Choroid plexus epithelial cell (primary cell): ENCODE measurements around the gene PBX1.

Source experiments
- DNase-seq: peaks from one replicate; pipeline ENCODE4 v3.0.0-alpha.2; 2010; ENCODE audit warnings: low read depth
- H3K4me3 ChIP-seq: 2 replicates; pipeline ENCODE4 v1.5.1; 2011; ENCODE audit warnings: low read depth, mild to moderate bottlenecking, control low read depth, low read length, moderate library complexity
- TF ChIP-seq, protein P1 (sequence below): conservative IDR thresholded peaks from 2 replicates; pipeline ENCODE4 v1.5.1; 2011; ENCODE audit warnings: low read depth, mild to moderate bottlenecking, control low read depth, inconsistent platforms, low read length, moderate library complexity

PBX1 gene

DNA sequence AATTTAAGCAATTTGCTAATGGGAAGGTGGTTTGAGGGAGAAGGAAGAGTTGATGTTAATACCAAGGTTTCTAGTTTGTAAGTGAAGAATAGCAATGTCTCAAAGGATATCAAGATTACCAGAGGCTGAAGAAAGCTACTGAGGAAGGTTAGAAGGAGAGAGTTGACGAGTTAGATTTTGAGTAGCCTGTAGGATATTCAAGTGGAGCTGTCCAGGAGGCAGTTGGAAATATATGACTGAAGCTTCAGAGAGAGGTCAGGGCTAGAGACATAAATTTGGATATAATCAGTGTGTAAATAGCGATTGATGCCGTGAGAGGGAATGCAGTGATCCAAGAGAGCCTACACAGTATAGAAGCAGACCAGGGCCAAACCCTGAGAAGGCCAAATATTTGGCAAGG is 48.4 kb downstream of the PBX1 start:
- TF ChIP-seq, protein P1, sequence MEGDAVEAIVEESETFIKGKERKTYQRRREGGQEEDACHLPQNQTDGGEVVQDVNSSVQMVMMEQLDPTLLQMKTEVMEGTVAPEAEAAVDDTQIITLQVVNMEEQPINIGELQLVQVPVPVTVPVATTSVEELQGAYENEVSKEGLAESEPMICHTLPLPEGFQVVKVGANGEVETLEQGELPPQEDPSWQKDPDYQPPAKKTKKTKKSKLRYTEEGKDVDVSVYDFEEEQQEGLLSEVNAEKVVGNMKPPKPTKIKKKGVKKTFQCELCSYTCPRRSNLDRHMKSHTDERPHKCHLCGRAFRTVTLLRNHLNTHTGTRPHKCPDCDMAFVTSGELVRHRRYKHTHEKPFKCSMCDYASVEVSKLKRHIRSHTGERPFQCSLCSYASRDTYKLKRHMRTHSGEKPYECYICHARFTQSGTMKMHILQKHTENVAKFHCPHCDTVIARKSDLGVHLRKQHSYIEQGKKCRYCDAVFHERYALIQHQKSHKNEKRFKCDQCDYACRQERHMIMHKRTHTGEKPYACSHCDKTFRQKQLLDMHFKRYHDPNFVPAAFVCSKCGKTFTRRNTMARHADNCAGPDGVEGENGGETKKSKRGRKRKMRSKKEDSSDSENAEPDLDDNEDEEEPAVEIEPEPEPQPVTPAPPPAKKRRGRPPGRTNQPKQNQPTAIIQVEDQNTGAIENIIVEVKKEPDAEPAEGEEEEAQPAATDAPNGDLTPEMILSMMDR: no peak
- DNase-seq: no peak
- no peak overlapping the region for H3K4me3 ChIP-seq

DNA sequence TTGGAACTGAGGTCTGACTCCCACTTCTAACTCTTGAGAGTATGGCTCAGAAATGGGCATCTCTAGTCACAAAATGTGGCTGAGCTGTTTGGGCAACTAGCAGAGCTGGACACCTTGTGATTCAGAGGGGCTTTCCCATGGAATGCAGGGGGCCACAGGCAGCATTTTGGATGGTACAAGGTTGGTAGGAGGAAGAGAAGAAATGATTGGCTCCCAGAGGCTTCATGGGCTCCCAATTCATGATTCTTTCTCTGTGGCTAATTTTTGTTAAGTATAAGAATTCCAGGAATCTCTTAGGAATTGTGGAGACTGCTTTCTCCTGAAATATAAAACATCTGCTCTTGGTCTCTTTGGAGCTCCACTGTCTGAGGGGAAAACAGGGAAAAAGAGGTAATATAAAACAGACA is 49.7 kb downstream of the PBX1 start:
- TF ChIP-seq, protein P1: no peak
- DNase-seq: no peak
- H3K4me3 ChIP-seq: no peak overlapping the region

DNA sequence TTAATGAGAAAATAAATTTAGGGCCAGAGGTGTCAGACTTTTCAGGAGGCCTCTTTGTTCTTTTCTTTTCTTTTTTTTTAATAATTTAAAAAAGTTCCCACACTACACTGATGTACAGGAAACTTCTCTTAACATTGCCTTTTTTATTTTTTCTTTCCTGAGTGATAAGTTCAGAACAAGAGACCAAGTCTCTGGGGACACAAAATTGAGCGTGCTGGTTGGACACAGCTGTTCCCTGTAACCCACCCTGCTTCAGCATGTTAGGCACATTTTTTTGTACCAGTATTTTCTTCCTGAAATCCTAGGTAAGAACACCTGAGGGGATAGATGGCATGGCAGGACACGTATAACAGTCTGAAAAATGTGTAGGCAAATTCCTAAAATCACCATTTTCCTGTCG is 50.1 kb downstream of the PBX1 start:
- no peak for DNase-seq
- TF ChIP-seq, protein P1: no peak
- no peak overlapping the region for H3K4me3 ChIP-seq

DNA sequence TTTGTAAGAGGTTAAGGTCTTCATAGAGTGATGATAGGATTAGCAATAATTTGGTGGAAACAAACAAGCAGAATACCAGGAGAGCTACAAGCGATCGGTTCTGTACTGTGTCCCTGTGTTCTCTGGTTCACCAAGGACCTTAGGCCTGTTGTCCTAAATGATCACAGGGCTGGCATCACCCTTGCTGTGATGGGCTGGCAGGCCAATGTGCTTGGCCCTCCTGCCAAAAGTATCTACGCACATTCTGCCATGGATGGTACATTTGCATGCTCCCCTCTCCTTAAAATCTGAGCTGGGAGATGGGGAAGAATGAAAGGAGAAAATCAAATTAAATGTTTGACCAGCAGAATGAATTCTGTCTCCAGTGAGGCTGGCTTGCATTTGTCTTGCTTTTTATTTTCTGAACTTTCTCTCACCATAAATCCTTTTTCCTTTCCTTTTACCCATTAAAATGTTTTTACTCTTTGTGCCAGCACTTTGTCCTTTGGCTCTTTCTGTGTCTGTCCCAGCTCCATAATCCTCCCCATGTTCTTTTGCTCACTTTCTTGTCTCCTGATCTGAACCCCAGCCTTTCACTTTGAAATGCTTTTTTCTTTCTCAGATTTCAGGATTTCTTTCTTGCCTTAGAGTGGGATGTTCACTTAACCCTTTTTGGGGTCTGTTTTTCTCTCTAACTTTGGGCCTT is 51.7 kb downstream of the PBX1 start:
- TF ChIP-seq, protein P1: no peak
- H3K4me3 ChIP-seq: no peak overlapping the region
- no peak for DNase-seq

DNA sequence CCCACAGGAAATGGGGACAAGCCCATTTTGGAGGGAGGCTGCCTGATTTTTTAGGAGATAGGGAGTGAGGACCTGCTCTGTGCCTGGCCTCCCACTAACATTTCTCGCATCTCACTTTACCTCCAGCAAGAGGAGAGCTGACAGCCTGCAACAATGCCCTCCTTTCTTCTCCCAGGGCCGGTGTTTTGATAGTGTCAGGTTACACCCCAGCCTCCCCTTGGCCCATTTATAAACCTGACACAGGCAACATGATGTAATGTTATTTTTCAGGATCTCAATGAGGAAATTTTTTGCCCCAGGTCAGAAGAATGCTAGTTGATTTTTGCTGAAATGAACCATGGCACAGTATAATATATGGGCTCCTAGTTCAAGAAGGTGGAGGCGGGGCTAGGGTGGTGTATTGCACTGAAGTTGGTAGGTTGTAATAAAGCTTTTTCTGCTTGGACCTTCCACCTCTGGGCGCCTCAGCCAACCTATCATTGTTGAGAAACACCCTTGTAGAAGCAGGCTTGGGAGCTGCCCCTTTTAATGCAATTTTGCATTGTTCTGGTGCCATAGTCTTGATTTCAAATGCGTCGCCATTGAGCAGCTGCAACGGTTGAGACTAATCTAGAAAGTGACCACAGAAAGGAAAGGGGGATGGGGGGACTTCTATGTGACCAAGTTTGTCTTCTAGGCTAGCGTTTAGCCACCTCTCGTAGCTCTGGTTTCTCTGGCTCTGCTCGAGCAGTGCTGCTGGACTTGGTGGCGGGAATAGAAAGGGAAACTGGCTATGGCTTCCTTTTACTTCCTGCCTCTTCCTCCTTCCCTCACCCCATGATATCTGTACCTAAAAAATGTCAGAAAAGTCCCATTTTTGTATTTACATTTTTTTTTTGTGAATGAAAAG is 53.0 kb downstream of the PBX1 start:
- peak; percentile 85 for DNase-seq
- H3K4me3 ChIP-seq: no peak overlapping the region
- TF ChIP-seq, protein P1: no peak

DNA sequence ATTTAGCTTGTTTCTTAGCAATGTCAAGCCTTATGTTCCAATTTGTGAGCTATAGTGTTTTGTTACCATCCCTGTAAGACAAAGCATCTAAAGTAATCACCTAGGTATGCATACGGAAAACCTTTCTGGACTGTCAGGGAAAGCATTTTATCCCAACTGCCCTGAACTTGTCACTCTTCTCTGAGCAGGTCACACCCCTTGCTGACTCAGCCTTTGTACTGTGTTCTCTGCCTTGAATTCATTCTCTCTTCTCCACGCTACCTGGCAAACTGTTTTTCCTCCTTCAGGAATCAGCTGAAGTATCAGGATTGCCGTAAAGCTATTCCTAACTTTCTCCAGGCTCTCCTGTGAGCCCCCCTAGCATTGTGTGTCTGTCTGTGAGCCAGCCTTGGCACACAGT is 54.2 kb downstream of the PBX1 start:
- TF ChIP-seq, protein P1: no peak
- no peak for DNase-seq
- no peak overlapping the region for H3K4me3 ChIP-seq
